Esophagus (tissue), 2 donors: ENCODE results near the gene KCND1. TPM values are rescaled to one million over a fixed set of nuclear protein-coding genes. Genes with fewer than 3 reads are reported as not detected.

Experiments used
- H3K27ac ChIP-seq, 2 donors: one replicate each; pipeline ENCODE4 v1.5.1; 2013; ENCODE audit warnings: low read depth in 2 of 2, mild to moderate bottlenecking in 2 of 2, inconsistent platforms in 1 of 2, low read length in 1 of 2, moderate library complexity in 1 of 2
- H3K27me3 ChIP-seq, 2 donors: one replicate each; pipeline ENCODE4 v1.6.1; 2013; ENCODE audit warnings: low read length in 2 of 2, control low read depth in 1 of 2, mild to moderate bottlenecking in 1 of 2; ENCODE audit not compliant: insufficient read depth in 2 of 2, control insufficient read depth in 1 of 2
- H3K36me3 ChIP-seq, 2 donors: one replicate each; pipeline ENCODE4 v1.6.1; 2013; ENCODE audit warnings: low read length in 1 of 2; ENCODE audit not compliant: control insufficient read depth in 2 of 2, insufficient read depth in 2 of 2
- H3K4me1 ChIP-seq, 2 donors: one replicate each; pipeline ENCODE4 v1.6.1; 2013; ENCODE audit warnings: low read length in 1 of 2; ENCODE audit not compliant: control insufficient read depth in 2 of 2, insufficient read depth in 2 of 2
- H3K4me3 ChIP-seq, 2 donors: one replicate each; pipeline ENCODE4 v1.5.1; 2013; ENCODE audit warnings: low read length in 2 of 2, mild to moderate bottlenecking in 2 of 2, low read depth in 1 of 2, moderate library complexity in 1 of 2
- H3K9me3 ChIP-seq, 2 donors: one replicate each; pipeline ENCODE4 v1.6.1; 2013; ENCODE audit warnings: mild to moderate bottlenecking in 2 of 2, low read depth in 1 of 2, low read length in 1 of 2, moderate library complexity in 1 of 2; ENCODE audit not compliant: control insufficient read depth in 2 of 2, insufficient read depth in 1 of 2
- WGBS, 2 donors: extraction: QIAGEN DNeasy Blood & Tissue Kit; methylation state at CpG; one replicate each; pipeline ENCODE4 v1.1.7; 2013; 5-methylcytosine and 5-hydroxymethylcytosine counted together
- polyA plus RNA-seq, 2 donors: library from polyadenylated mRNA; stranded (reverse); fragments of 200-250 nt; gene quantifications; one replicate each; pipeline ENCODE4 v1.2.3, GENCODE V29; 2013
- donor health status: healthy with polysubstance abuse.
- donor health status: Bipolar disorder and iron deficiency.

The KCND1 gene
- polyA plus RNA-seq, 2 donors = 0.25 to 0.41 TPM

GRCh38 chrX:48945517-48946348 lies 25.9 kb downstream of the KCND1 start:
- WGBS, 2 donors = 53 to 55% methylated on average over 8 of the region's 8 CpGs
- no peaks in the 10 kb centered on the region for H3K9me3 ChIP-seq
- H3K27me3 ChIP-seq = no peaks in the 10 kb centered on the region
- H3K4me1 ChIP-seq = no peaks in the 10 kb centered on the region
- no peak overlapping the region for H3K27ac ChIP-seq
- H3K36me3 ChIP-seq = peaks cover 0 to 3% of the 10 kb centered on the region in 2 donors
- no peak overlapping the region for H3K4me3 ChIP-seq

- Histone ChIP-seq H3K36me3 (peaks cover 0 to 3% of the 10 kb centered on the region in 2 donors), H3K9me3 (no peaks in the 10 kb centered on the region), H3K4me1 (no peaks in the 10 kb centered on the region), H3K4me3 (no peak overlapping the region), H3K27me3 (no peaks in the 10 kb centered on the region), H3K27ac (no peak overlapping the region)
- 68 to 72% methylated on average over 2 of the region's 2 CpGs for WGBS, 2 donors
Observed at GRCh38 chrX:48942895-48943294, 28.7 kb downstream of the KCND1 start.

- no peak overlapping the region for H3K4me3 ChIP-seq
- no peak overlapping the region for H3K27ac ChIP-seq
- H3K4me1 ChIP-seq = no peaks in the 10 kb centered on the region
- 79 to 83% methylated on average over 2 of the region's 2 CpGs for WGBS, 2 donors
- peaks cover 0 to 3% of the 10 kb centered on the region in 2 donors for H3K36me3 ChIP-seq
- H3K27me3 ChIP-seq = no peaks in the 10 kb centered on the region
- H3K9me3 ChIP-seq = no peaks in the 10 kb centered on the region
Observed at GRCh38 chrX:48940404-48940955, 31.2 kb downstream of the KCND1 start.

- 59 to 74% methylated on average over 3 of the region's 3 CpGs for WGBS, 2 donors
- Histone ChIP-seq H3K27ac (no peak overlapping the region), H3K27me3 (no peaks in the 10 kb centered on the region), H3K4me1 (no peaks in the 10 kb centered on the region), H3K36me3 (peaks cover 0 to 3% of the 10 kb centered on the region in 2 donors), H3K9me3 (no peaks in the 10 kb centered on the region), H3K4me3 (no peak overlapping the region)
Observed at GRCh38 chrX:48939524-48940228, 32.0 kb downstream of the KCND1 start.

- Histone ChIP-seq H3K9me3 (no peaks in the 10 kb centered on the region), H3K27ac (no peak overlapping the region), H3K27me3 (no peaks in the 10 kb centered on the region), H3K4me3 (no peak overlapping the region), H3K36me3 (peaks cover 0 to 7% of the 10 kb centered on the region in 2 donors), H3K4me1 (no peaks in the 10 kb centered on the region)
- 50 to 88% methylated on average over 1 of the region's 1 CpG for WGBS, 2 donors
Observed at GRCh38 chrX:48938721-48939425, 32.8 kb downstream of the KCND1 start.

GRCh38 chrX:48937054-48937907 lies 34.4 kb downstream of the KCND1 start:
- no peak overlapping the region for H3K4me3 ChIP-seq
- no peaks in the 10 kb centered on the region for H3K9me3 ChIP-seq
- H3K36me3 ChIP-seq = peaks cover 0 to 5% of the 10 kb centered on the region in 2 donors
- H3K27ac ChIP-seq = peak overlapping the region; percentile 39 to 45
- WGBS, 2 donors = 37 to 45% methylated on average over 9 of the region's 9 CpGs
- H3K27me3 ChIP-seq = no peaks in the 10 kb centered on the region
- H3K4me1 ChIP-seq = no peaks in the 10 kb centered on the region

GRCh38 chrX:48936429-48937053 lies 35.1 kb downstream of the KCND1 start:
- no peaks in the 10 kb centered on the region for H3K4me1 ChIP-seq
- 87 to 94% methylated on average over 8 of the region's 8 CpGs for WGBS, 2 donors
- H3K9me3 ChIP-seq = no peaks in the 10 kb centered on the region
- H3K36me3 ChIP-seq = peaks cover 0 to 5% of the 10 kb centered on the region in 2 donors
- H3K27ac ChIP-seq = no peak overlapping the region
- no peaks in the 10 kb centered on the region for H3K27me3 ChIP-seq
- no peak overlapping the region for H3K4me3 ChIP-seq

GRCh38 chrX:48935301-48935670 lies 36.4 kb downstream of the KCND1 start:
- H3K36me3 ChIP-seq = peaks cover 0 to 5% of the 10 kb centered on the region in 2 donors
- no peaks in the 10 kb centered on the region for H3K27me3 ChIP-seq
- H3K27ac ChIP-seq = no peak overlapping the region
- no peaks in the 10 kb centered on the region for H3K4me1 ChIP-seq
- H3K4me3 ChIP-seq = no peak overlapping the region
- H3K9me3 ChIP-seq = no peaks in the 10 kb centered on the region
- WGBS, 2 donors = 88 to 91% methylated on average over 1 of the region's 1 CpG
